ENCODE measurements around the gene OTOG.

OTOG gene

DNA sequence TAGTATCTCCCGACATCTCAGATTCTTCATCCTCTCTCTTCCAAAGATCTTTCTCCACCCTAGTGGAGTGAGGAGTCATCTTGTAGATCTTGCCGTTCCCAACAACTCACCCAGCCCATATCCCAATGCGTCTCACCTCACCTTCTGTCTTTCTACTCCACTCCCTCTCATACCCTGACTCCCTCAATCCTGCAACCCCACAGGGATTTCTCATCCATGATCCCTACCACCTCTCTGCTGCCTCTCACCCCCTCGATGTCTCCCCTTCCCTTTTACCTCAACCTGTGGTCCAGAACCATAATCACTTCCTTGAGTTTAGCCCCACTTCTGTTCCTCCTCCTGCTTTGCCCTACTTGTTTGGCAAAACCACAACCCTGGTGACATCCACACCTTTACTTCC is 41.7 kb downstream of the OTOG start:
- no peak for DNase-seq

DNA sequence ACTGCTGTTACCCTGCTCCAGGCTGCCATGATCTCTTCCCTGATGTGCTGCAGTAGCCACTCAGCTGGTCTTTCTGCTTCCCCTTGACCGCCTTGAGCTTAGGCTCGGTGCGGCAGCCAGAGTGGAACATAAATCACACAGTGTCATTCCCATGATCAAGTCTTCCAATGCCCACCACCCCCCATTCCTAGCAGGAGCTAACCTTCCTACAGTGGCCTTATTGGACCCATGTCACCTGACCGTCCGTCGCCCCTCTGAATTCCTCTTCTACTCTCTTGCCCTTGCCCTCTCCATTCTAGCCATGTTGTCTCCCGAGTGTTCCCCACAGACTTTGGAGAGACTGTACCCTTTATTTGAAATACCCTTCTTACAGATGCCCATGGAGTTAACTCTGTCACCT is 43.4 kb downstream of the OTOG start:
- no peak for DNase-seq

DNA sequence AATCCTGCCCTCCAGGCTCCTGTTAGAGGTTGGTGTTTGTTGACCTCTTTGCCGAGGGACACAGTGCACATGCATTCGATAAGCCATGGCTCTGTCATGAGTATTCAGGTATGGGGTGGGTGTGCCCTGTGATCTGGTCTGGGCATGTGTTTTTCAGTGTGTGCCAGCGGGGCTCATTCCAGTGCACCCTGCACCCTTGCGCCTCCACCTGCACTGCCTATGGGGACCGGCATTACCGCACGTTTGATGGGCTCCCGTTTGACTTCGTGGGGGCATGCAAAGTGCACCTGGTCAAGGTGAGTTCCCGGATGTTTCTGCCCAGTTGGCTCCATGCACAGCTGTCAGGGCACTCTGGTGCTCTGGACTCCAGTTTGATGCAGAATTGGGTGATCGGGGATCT is 44.2 kb downstream of the OTOG start:
- no peak for DNase-seq

DNA sequence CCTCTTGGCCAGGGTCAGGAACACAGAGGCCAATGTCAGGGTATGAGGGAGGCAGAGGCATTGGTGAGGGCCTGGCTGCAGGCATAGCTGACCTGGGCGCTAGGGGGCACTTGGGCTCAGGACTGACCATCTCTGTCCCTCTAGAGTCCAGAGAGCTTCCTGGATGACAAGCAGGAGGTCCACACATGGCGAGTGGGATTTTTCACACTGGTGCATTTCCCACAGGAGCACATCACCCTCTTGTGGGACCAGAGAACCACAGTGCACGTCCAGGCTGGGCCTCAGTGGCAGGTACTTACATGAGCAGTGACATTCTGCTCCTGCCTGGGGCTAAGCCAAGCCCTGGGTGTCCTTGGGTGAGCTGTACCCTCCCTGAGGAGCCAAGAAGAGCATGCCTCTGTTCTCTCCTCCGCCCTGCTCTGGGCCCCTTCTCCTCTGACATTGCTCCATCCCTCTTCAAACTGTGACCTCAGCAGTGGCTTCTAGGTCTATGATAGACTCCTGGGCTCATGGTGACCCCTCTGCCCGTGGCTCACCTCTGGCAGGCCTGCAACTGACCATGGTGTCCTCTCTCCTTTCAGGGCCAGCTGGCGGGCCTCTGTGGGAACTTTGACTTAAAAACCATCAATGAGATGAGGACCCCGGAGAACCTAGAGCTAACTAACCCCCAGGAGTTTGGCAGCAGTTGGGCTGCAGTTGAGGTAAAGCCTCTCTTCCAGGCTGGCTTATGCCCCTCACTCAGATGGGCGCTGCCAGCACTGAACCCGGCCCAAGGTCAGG is 46.6 kb downstream of the OTOG start:
- no peak for DNase-seq

DNA sequence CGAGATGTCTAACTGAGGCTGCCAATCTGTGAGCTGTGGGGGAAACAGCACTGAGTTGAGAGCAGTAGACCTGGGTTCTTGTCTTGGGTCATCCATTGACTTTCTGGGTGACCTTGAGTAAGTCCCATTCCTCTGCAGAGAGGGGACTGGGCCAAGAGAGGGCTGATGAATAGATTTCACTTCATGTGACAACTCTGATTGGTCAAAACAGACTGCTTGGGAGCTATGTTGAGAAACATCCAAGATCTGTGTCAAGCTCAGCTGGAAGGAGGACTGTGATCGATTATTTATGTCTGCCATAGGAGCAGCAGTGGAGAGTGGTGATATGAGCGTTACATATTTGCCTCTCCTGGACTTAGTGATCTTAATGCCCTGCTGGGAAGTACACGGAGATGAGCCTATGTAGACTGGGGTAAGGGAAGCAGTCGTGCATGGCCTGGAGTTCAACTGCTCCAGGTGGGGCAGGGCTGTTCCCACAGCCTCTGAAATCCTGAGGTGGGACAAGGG is 47.7 kb downstream of the OTOG start:
- DNase-seq = no peak

DNA sequence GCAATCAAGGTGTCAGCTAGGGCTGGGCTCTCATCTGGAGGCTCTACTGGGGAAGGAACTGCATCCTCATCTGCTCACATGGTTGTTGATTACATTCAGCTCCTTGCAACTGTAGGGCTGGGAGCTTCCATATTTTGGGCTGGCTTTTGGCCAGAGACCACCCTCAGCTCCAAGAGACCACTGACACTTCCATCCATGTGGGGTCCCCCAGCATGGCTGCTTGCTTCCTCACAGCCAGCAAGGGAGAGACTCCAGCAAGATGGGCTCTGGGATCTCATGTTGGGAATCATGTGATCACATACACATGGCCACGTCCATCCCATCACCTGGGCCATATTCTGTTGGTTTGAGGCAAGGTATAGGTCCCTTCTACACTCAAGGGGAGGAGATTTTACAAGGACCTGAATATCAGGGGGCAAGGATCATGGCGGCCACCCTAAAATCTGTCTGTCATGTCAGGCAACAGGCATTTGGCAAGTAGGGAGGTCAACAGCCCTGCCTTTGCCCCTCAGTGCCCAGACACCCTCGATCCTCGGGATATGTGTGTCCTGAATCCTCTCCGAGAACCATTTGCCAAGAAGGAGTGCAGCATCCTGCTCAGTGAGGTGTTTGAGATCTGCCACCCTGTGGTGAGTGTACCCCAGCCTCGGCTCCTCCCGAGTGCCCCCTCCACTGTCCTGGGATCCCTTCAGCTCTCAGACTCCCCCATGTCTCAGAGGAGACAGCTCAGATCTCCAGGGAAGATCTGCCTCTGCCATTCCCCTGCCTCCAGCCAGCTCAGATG is 48.7 kb downstream of the OTOG start:
- DNase-seq = no peak

DNA sequence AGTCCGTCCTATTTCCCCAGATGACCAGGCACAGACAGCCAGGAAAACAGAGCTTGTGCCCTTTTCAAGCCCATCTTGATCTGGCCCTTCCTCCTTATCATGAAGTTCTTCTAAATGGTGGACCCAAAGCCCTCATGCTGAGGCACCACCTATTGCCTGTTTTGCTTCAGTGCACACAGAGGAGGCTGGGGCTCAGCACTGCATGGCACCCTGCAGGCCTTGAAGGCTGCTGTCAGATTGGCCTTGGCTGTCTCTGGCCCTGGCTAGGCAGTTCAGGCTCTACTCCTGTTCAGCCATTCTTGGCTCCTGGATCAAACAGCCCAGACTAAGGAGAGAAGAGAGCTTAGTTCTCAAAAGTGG is 49.2 kb downstream of the OTOG start:
- no peak for DNase-seq

DNA sequence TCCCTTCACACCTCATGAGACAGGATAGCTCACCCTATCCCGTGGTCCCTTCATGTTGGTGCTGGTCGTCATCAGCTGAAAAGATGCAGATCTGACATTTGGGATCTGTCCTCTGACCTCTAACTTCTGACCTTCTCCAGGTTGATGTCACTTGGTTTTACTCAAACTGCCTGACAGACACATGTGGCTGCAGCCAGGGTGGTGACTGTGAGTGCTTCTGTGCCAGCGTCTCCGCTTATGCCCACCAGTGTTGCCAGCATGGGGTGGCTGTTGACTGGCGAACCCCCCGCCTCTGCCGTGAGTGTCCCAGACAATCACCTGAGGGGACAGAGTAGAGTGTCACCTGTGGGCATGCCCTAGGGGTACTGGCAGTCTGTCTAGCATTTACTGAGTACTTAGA is 49.7 kb downstream of the OTOG start:
- no peak for DNase-seq

DNA sequence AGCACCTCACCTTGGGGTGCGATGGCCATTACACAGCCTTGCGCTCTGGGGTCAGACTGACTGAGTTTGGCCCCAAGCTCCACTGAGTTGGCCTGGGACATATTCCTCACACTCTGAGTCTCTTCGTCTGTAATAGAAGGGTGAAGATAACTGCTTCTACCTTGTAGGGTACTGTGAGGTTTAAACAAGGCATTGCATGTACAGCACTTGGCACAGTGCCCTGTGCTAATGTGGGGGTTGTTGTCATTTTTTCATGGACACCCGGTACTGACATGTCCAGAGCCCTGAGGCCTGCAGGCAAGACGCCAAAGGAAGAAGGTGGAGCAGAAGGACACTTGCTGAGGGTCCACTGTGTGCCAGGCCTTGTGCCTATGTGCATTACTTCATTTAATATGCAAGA is 50.7 kb downstream of the OTOG start:
- DNase-seq = no peak

DNA sequence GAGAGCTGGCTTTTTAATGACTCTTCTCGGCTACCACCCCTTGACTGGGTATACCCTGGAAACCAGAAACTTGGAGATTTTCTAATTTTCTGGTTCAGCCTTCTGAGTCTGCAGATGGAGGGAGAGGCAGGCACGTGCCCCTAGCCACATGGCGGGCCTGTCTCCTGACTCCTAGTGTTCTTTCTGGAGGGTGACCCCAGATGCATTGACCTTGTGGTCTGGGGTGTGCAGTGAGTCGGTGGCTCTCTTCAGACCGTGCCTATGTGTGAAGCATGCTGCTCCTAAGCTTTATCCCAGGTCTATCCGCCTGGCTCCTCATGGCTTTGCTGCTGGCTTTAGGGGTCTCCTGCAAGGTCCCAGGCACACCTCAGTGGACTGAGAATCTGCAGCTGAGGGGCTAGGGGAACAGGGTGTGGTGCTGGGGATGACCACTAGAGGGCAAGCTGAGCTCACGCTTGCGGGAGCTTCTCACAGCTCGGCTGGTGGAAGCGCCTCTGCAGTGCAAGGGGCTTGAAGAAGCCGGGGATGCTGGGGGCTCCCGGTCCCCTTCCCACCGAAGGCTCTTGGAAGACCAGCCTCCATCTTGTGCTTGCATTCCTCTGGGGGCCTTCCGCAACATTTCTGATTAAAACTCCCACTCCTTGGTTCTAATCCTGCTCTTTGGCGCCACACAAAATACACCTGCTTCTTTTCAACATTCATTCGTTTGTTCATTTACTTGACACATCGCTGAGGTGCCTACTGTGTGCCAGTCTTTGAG is 51.8 kb downstream of the OTOG start:
- DNase-seq = peak; percentile 65

DNA sequence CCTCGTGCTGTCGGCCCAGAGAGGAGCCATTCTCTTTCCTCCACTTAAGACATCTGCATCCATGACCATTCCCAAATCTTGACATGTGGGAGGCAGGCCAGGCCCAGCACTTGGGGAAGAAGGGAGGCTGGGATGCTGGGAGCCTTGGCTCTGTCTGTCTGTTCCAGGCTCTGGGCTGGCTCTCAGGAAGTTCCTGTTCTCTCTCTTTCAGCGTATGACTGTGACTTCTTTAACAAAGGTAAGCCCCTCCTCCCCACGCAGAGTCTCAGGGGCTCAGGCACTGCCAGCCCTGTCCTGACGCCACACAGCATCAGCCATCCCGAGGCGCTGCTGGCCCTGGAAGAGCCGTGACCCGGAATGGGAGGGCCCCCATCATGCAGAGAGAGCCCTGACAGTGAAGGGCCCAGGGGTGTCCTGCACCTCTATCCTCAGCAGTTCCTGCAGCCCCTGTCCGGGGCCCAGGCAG is 52.4 kb downstream of the OTOG start:
- no peak for DNase-seq

DNA sequence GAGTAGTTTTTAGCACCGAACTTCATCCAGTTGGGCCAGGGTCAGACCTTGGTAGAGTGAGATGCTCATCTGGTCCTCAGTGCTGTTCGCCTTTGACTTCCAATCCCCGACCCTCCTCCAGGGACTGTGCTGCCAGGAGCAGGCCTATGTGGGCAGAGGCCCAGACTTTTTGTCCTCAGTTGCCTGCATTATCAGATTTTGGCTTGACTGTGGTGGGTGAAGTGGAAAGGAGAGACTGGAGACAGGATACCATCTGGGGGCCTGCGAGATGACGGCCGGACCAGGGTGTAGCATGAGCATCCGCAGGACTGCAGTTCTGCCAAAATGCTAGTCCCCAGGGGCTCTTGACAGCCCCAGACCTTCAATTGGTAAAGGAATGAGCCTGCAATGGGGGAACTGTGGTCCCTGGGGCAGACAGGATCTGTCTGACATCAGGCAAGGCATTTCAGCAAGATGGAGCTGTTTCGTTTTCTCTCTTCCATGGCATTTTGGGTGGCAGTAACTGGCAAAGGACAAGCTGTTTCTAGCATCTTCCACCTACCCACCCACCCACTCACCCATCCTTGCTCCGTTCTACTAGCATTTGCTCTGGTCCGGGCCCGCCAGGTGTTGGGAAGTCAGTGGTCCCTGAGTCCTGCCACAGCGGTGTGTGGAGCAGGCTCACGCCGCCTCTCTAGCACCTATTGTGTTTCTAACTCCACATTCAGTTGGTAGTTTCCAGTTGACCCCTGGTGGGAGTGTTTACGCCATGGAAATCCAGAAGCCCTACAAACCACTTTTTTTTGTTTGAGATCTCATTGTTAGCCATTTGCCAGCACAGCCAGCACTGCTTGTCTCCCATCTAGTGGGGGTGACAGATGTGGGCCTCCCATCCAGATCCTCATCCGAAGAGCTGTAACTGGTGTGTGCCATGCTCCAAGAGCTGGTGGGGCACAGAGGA is 53.5 kb downstream of the OTOG start:
- DNase-seq = no peak

DNA sequence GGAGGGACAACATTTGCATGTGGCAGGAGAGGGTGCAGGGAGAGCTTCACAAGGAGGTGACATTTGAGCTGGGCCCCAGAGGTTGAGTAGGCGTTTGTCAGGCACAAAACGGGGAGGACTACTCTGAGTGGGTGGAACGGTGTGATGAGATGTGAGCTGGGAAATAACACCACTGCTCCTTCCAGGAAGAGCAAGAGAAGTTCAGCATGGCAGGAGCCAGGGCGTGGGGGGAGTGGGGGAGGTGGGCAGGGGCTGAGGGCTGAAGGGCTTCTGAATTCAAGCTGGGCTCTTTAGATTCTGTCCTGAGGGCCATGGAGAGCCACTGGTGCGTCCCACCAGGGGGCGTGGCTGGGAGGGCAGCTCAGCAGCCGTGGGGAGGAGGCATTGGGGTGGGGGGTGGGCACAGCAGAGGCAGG is 54.2 kb downstream of the OTOG start:
- no peak for DNase-seq

DNA sequence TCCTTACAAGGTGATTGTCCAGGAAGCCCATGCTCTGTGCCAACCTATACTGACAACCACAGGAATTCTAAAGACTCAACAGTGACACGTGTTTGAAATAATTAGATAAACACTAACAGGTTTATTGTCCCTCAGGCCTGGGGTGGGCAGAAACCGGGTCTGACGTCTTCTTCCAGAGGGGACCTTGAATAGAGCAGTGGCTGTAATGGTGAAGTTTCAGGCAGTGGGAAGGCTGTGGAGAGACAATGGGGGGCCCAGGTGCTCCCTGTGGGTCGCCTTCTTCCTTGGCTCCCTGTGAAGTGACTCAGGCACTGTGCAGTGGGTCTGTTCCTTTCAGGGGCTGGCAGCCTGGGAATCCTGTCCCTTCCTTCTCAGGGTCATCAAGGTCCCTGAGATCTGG is 54.6 kb downstream of the OTOG start:
- DNase-seq = no peak

DNA sequence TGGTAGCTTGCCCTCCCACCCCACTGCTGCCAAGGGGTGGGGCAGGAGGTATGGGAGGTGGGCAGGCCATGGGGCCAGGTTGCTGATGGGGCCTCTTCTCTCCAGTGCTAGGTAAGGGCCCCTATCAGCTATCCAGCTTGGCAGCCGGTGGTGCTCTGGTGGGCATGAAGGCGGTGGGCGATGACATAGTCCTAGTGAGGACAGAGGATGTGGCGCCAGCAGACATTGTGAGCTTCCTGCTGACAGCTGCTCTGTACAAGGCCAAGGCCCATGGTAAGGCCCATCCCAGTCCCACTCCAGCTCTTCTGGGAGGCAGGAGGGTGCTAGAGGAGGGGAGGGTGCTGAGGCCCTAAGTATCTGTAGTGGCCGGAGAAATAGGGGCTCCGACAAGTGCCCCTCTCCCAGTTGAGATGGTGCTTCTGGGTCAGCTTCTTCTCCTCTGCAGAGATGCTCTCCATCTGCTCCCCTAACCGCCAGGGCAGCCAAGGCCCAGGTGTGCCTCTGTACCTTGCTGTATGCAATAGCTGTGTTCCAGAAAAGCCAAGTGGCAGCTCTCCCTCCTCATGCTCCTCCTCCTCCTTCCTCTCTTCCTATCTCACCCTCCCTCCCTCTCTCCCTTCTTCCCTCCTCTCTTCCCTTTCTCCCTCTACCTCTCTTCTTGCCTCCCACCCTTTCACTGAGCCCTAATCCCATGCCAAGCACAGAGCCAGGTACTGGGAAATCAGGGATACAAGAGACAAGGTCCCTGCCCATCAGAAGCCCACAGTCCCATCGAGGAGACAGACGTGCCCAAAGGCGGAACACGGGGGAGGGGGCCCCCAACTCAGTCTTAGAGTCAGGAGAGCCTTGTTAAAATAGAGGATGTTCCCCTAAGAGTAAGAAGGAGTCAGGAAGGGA is 55.3 kb downstream of the OTOG start:
- no peak for DNase-seq

DNA sequence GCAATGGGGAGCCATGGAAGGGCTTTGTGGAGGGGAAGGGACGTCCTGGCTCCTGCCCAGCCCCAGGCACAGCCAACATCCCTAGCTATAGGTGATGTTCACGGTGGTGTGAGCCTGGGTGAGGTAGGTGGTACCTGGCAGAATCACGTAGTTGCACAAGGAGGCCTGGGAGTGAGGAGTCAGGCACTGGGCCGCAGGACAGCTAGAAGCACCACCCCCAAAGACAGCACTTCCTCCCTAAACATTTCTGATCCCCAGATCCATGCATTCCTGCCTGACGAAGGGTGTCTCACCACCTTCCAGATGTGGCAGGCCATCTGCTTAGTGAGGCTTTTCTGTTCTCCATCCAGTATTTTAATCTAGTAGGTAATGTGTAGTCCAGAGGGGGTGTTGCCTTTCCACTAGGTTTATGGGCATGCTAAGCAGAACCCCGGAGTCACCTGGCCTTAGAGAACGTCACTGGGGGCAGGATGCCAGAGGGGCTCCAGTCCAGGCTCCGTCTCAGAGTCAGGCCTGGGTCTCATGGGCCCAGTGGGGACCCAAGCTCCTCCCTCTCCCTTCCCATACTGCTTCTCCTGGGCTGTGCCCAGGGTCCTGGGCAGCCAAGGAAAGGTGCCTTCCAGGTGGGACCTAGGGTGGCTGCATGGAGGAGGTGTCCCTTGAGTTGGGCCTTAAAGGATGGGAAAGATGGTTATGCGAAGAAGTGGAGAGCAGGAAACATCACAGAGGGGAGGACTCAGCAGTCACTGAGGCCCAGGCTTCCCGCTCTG is 56.2 kb downstream of the OTOG start:
- DNase-seq = no peak

DNA sequence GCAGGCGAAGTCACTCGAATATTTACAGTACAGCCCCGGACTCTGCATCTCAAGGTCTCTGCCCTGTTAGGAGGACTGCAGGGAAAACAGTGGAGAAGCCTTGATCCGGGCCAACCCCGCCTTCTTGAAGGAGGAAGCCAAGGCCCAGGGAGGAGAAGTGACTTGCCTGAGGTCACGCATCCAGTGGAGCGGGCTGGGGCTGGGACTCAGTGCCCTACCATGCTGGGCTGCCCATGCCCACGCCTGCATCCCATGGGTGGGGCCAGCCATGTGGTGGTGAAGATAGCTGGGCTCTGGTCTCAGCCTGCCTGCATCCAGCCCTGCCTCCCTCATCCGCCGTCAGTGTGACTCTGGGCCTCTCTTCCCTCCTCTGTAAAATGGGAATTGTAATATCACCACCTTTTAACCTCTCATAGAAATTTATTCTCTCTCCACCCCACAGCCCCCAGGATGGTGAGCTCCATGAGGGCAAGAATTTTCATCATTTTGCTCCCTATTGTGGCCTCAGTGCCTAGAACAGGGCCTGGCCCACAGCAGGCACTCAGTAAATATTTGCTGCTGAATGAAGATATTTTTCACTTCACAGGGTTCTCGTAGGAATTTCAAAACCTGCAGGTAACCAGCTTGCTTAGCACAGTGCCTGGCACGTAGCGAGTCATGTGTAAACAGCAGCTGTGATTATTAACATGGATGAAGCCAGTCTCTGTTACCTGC is 57.3 kb downstream of the OTOG start:
- DNase-seq = no peak

DNA sequence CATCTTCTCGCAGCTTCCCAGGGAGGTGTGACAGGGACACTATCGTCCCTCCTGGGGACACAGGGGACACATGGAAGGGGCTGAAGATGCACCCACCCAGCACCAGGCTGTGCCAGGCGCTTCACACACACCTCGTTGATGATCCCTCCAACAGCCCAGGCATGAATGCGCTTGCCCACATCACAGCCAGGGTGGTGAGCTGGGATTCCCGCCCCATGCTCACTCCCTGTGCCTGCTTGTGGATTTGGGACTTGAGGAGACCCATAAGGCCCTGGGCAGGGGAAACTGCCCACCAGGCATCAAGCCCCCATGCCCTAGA is 57.8 kb downstream of the OTOG start:
- DNase-seq = no peak

DNA sequence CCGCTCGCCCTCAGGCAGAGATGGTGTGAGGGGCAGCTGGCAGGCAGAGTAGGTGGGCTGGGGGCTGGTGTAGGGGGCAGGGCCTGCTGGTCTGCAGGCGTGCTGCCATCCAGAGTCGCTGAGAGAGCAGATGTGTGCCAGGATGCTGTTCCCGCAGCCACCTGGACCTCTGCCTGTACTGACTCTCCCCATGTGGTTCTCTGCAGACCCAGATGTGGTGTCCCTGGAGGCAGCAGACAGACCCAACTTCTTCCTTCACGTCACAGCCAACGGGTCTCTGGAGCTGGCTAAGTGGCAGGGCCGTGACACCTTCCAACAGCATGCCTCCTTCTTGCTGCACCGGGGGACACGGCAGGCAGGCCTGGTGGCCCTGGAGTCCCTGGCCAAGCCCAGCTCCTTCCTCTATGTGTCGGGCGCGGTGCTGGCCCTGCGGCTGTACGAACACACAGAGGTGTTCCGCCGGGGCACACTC is 58.6 kb downstream of the OTOG start:
- no peak for DNase-seq
